K562 (cell line): ENCODE data around the gene FMN2. TPM values are rescaled to one million over a fixed set of nuclear protein-coding genes. Genes with fewer than 3 reads are reported as not detected.

Source experiments
- ATAC-seq: fragments of 200-7000 bp; cut with Tn5 transposase; 3 replicates; pipeline ENCODE4 v1.9.1; 2020; ENCODE audit warnings: moderate library complexity
- BruUV-seq: library from RNA; stranded (reverse); fragments of 400-500 nt; replicated peaks from 2 replicates; lab custom pipeline; 2021; lab: Mats Ljungman, UMichigan
- CTCF ChIA-PET: fragments of 300-600 bp; formaldehyde crosslinking; extraction: SDS; loops from one replicate; lab custom pipeline; 2021; ENCODE audit warnings: low intra/inter-chr PET ratio; lab: Yijun Ruan, JAX
- POLR2A ChIA-PET: fragments of 300-600, 350-650 bp; sonication (Branson Sonifier 250); formaldehyde crosslinking; extraction: SDS; loops from one replicate; lab custom pipeline; 2021; ENCODE audit warnings: antibody characterized with exemption, inconsistent platforms; lab: Yijun Ruan, JAX
- DNase-seq, 4 experiments: peaks; one replicate each; pipeline versions ENCODE4 v3.0.0 to v3.0.0-alpha.2; 2011 to 2018; ENCODE audit warnings: low spot score in 3 of 4, mixed read lengths in 3 of 4; ENCODE audit errors: extremely low read depth in 1 of 4
- FAIRE-seq: peaks from 2 replicates; lab custom pipeline; 2011; peaks lifted over from hg19 to GRCh38; lab: Jason Lieb, UNC
- H2AFZ ChIP-seq: 2 replicates; pipeline ENCODE4 v1.6.0; 2011; ENCODE audit warnings: low read depth, low read length, control low read depth, inconsistent platforms
- H3K27ac ChIP-seq: fragments of 200-600 bp; 3 replicates; pipeline ENCODE4 v1.8.0; 2011; ENCODE audit warnings: low read depth, mild to moderate bottlenecking, control low read depth, inconsistent platforms, low read length, moderate library complexity, mixed read lengths; ENCODE audit errors: extremely low read depth
- H3K27me3 ChIP-seq, 2 experiments: fragments of 300-600 bp in 1 of 2; 2 replicates in 1 of 2; 3 replicates in 1 of 2; pipeline versions ENCODE4 v1.6.0 to v1.8.0; 2011; ENCODE audit warnings: inconsistent platforms in 2 of 2, low read length in 2 of 2, mild to moderate bottlenecking in 1 of 2, mixed read lengths in 1 of 2, moderate library complexity in 1 of 2; ENCODE audit not compliant: control insufficient read depth in 2 of 2, insufficient read depth in 2 of 2
- H3K36me3 ChIP-seq: fragments of 300-600 bp; 3 replicates; pipeline ENCODE4 v1.8.0; 2011; ENCODE audit warnings: mild to moderate bottlenecking, low read length, inconsistent platforms; ENCODE audit not compliant: control insufficient read depth, insufficient read depth
- H3K4me1 ChIP-seq, 2 experiments: fragments of 200-600 bp in 1 of 2; replicated peaks in 1 of 2; 2 replicates in 1 of 2; 3 replicates in 1 of 2; pipeline versions ENCODE4 v1.5.1 to v1.8.0; 2011; ENCODE audit warnings: inconsistent platforms in 2 of 2, low read length in 2 of 2, mild to moderate bottlenecking in 1 of 2, mixed read lengths in 1 of 2, moderate library complexity in 1 of 2; ENCODE audit not compliant: control insufficient read depth in 2 of 2, insufficient read depth in 2 of 2
- H3K4me2 ChIP-seq: 2 replicates; pipeline ENCODE4 v1.6.1; 2011; ENCODE audit warnings: low read length, control low read depth, inconsistent platforms, mixed read lengths; ENCODE audit not compliant: insufficient read depth
- H3K4me3 ChIP-seq: fragments of 200-600 bp; sonication (generic), shearing (Covaris generic); 2 replicates; pipeline ENCODE4 v1.5.1; 2016; ENCODE audit warnings: control low read depth, inconsistent platforms
- H3K79me2 ChIP-seq: fragments of 200-600 bp; 3 replicates; pipeline ENCODE4 v1.8.0; 2011; ENCODE audit warnings: low read length, inconsistent platforms; ENCODE audit not compliant: control insufficient read depth, insufficient read depth
- H3K9ac ChIP-seq, 2 experiments: 2 replicates each; pipeline versions ENCODE4 v1.6.0 to v1.6.1; 2011; ENCODE audit warnings: low read depth in 2 of 2, low read length in 2 of 2, control low read depth in 1 of 2, inconsistent platforms in 1 of 2, mild to moderate bottlenecking in 1 of 2, mixed read lengths in 1 of 2; ENCODE audit not compliant: insufficient read depth in 1 of 2
- H3K9me1 ChIP-seq: one replicate; pipeline ENCODE4 v1.6.0; 2011; ENCODE audit warnings: inconsistent platforms, mild to moderate bottlenecking, low read length, moderate library complexity; ENCODE audit not compliant: control insufficient read depth, insufficient read depth
- H3K9me3 ChIP-seq: replicated peaks from 2 replicates; pipeline ENCODE4 v1.5.1; 2011; ENCODE audit warnings: low read depth, low read length, inconsistent platforms; ENCODE audit not compliant: control insufficient read depth, insufficient read depth
- H4K20me1 ChIP-seq: replicated peaks from 2 replicates; pipeline ENCODE4 v1.6.1; 2011; ENCODE audit warnings: low read length, inconsistent platforms, mixed read lengths; ENCODE audit not compliant: control insufficient read depth, insufficient read depth
- GABPB1 ChIP-seq: sonication (generic); formaldehyde crosslinking; IDR thresholded peaks from 2 replicates; pipeline ENCODE4 v1.8.0; 2022; ENCODE audit warnings: mild to moderate bottlenecking, missing genetic modification reagents
- MAFG ChIP-seq: fragments of 450-650 bp; conservative IDR thresholded peaks from 2 replicates; pipeline ENCODE4 v1.6.1; 2016; ENCODE audit warnings: missing genetic modification characterization, missing compliant biosample characterization
- SOX6 ChIP-seq: fragments of 450-650 bp; IDR thresholded peaks from 2 replicates; pipeline ENCODE4 v1.6.1; 2014; ENCODE audit warnings: mild to moderate bottlenecking
- TEAD2 ChIP-seq: fragments of 450-650 bp; IDR thresholded peaks from 2 replicates; pipeline ENCODE4 v1.6.1; 2016; ENCODE audit warnings: missing genetic modification characterization, control low read depth, missing compliant biosample characterization
- ZBTB2 ChIP-seq: fragments of 450-650 bp; IDR thresholded peaks from 2 replicates; pipeline ENCODE4 v1.6.1; 2016; ENCODE audit warnings: antibody characterized with exemption
- ZNF280A ChIP-seq: fragments of 450-650 bp; IDR thresholded peaks from 2 replicates; pipeline ENCODE4 v1.6.1; 2018; ENCODE audit warnings: mild to moderate bottlenecking, low read depth; ENCODE audit not compliant: partially characterized antibody
- ZNF316 ChIP-seq: fragments of 450-650 bp; IDR thresholded peaks from 2 replicates; pipeline ENCODE4 v1.6.1; 2016
- WGBS: fragments of 100-300 bp; shearing (Covaris generic); methylation state at CpG from one replicate; pipeline ENCODE4 v1.1.6; 2016; ENCODE audit warnings: low coverage, mixed read lengths; ENCODE audit not compliant: insufficient coverage; ENCODE audit errors: missing lambda C conversion rate; 5-methylcytosine and 5-hydroxymethylcytosine counted together
- in situ Hi-C: fragments of 300-500 bp; cut with MboI; formaldehyde crosslinking; loops from 4 replicates; pipeline ENCODE4 v1.15.0; 2018; ENCODE audit warnings: inconsistent platforms, mixed read lengths
- intact Hi-C: fragments of 100-400 bp; cut with micrococcal nuclease; formaldehyde crosslinking; loops from 2 replicates; pipeline ENCODE4 v1.14.2; 2022
- polyA plus RNA-seq, 8 experiments: library from polyadenylated mRNA; depleted of rRNA in 4 of 8; stranded (reverse) in 5 of 8; unstranded in 3 of 8; fragments of >200 nt; fragmentation: Nextera tagmentation in 2 of 8; fragmentation: Illumina TruSeq in 1 of 8; extraction: Ambion mirVana in 2 of 8; extraction: Trizol in 1 of 8; gene quantifications; 2 replicates each; pipeline versions ENCODE4 v1.2.1 to v1.2.3, GENCODE V29; 2011 to 2014; ENCODE audit warnings: inconsistent platforms in 1 of 8, missing spikeins in 1 of 8
- total RNA-seq, 7 experiments: library from RNA; depleted of rRNA in 6 of 7; stranded (reverse); fragments of >200 nt in 6 of 7; fragmentation: Illumina TruSeq in 2 of 7; extraction: Trizol in 2 of 7; gene quantifications; 2 replicates each; pipeline versions ENCODE4 v1.2.1 to v1.2.3, GENCODE V29; 2011 to 2021; ENCODE audit warnings: low replicate concordance in 1 of 7

Gene FMN2
- total and polyA plus RNA-seq, 9 of the 15 experiments (the other 6 are each of a cell fraction or from before 2014, with no cell fraction given), result 0.15 to 0.45 (median 0.16) TPM; not detected in 3

- TF ChIP-seq ZBTB2, result no peak
- no peak for TF ChIP-seq SOX6
Measured at GRCh38 chr1:240420766-240421165, 329.1 kb downstream of the FMN2 start (continued).

DNA sequence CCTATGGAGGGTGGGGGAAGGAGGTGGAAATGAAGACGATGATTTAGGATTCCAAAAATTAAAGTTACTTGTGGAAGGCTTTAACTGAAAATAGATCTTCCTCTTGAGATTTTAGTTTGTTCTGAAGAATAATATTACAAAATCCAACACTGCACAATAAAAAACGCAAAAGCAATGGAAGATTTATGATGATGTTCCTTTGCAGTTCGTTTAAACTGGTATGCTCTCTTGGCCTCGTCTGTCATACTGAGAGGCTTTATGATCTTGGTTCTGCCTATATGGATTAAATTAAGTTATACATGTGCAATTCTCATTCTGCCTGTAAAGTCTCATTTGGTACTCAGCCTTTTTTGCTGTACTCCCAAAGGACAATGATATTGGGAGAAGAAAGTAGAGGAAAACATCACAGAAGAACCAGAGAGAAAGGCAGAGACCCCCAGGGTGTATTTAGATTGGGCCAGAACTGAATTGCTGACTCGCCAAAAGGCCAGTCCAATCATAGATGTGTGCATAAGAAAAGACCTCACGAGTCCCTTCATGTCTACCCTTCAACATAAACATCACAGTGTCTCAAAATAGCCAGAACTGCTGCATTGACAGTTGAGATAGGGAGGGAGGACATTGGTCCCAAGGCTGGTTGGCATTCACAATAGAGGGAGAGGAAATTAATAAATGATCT is 331.7 kb downstream of the FMN2 start:
- in situ Hi-C loops, result no loop called here
- no peak for ATAC-seq
- Histone ChIP-seq H3K27me3 (no peaks in the 10 kb centered on the region), H3K4me2 (no peak overlapping the region), H3K79me2 (no peaks in the 10 kb centered on the region), H3K36me3 (no peaks in the 10 kb centered on the region), H3K9me1 (no peaks in the 10 kb centered on the region), H3K9ac (no peak overlapping the region), H3K4me3 (no peak overlapping the region), H3K27ac (no peak overlapping the region), H4K20me1 (no peaks in the 10 kb centered on the region), H3K4me1 (no peaks in the 10 kb centered on the region), H2AFZ (no peak overlapping the region), H3K9me3 (no peaks in the 10 kb centered on the region)
- ChIA-PET CTCF (no interaction called here), POLR2A (no interaction called here)
- intact Hi-C loops, result no loop called here
- WGBS, result 1% methylated on average over 6 of the region's 6 CpGs
- FAIRE-seq, result no peak
- DNase-seq, result no peak
- BruUV-seq, result no TSS peak
- peak; percentile 48 for TF ChIP-seq MAFG (tag)
- TF ChIP-seq GABPB1 (CRISPR knock-in tag), result no peak
- TF ChIP-seq TEAD2 (tag), result no peak
- no peak for TF ChIP-seq ZNF280A
- 0 out of 2 replicates have a peak, but pooled peaks have one; percentile 30 for TF ChIP-seq ZNF316
